Posterior cingulate gyrus (tissue), 11 donors: ENCODE results near the gene TUBG1.
A peak's percentile ranks its signal among the peaks of the same experiment; 100 is the strongest.
"Not testable (repeated sequence)": the region's sequence is repeated elsewhere in the genome, so short reads cannot be mapped to it uniquely, and the experiment has no call there.

Experiments
- DNase-seq, 10 donors: peaks; one replicate each; pipeline versions ENCODE4 v3.0.0 to v3.0.0-alpha.2; 2020 to 2021; ENCODE audit warnings: mixed read lengths in 3 of 10
- intact Hi-C: fragments of 100-400 bp; cut with DNase I; formaldehyde crosslinking; loops from one replicate; pipeline ENCODE4 v1.15.1; 2023

TUBG1 gene

DNA sequence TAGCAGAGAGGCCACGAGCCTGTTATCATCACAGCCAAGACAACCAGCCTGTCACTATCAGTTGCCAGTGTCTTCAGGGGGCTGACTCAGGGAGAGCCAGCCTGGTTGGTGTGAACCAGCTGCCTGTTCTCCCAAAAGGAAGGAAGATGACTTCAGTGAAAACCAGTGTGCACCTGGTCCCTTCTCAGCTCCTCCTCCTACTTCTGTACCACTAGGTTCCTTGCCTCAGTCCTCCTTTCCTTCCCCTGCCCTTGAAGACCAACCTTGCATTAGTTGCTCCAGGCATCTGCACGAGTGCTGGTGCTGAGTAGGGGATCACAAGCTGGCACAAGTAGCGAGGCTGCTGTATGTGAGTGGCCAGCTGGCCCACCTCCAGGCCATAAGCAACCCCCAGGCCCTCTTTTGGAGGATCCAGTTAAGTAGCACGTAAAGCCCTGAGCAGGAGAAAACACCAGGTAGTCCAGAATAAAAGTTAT, 8.5 kb downstream of the TUBG1 start:
- intact Hi-C loops = no loop called here

DNA sequence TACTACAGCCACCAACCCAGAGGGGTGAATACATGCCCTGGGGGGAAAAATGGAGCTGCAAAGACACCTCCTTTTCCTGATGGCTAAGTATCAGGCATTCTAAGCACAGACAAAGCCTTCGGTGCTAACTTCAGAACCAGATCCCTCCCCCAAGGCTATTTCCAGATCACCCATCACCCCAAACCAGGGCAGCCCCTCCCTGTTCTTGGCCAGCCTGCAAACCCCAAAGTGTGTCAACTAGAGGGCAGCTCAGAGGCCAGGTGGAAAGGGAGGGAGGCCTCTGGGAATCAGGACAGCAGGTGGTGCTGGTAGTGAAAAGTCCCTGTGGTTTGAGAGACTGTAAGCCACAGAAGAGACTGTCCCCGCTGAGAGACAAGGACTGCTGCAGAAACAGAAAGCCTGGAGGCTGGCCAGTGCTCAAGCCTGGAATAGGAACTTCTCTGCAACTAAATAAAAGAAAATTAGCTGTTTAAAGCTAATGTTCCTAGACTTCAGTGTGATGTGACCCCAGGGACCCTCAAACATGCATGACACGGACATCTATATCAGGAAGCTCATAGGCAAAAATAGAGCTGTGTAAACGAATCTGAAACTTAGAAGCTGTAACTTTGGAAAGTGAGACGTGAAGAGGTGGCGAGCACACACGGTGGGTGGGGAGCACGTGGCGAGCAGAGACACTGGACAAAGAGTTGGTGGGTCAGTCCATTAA, 9.1 kb downstream of the TUBG1 start:
- peak in 2 of 10 donors; percentile 27 to 71 for DNase-seq
- intact Hi-C loops = no loop called here

More for the DNA sequence above, 8.5 kb downstream of the TUBG1 start:
- DNase-seq = no peak

DNA sequence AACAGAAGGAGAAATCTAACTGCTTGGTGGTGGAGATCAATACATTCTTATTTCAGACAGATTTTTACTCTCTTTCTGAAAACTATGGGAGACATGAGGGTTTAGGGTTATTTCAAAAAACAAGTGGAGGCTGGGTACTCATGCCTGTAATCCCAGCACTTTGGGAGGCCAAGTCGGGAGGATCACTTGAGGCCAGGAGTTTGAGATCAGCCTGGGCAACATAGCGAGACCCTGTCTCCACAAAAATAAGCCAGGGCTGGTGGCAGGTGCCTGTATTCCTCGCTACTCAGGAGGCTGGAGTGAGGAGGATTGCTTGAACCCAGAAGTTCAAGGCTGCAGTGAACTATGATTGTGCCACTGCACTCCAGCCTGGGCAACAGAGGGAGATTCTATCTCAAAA, 12.5 kb downstream of the TUBG1 start:
- DNase-seq, intact Hi-C loops: not testable (repeated sequence)

DNA sequence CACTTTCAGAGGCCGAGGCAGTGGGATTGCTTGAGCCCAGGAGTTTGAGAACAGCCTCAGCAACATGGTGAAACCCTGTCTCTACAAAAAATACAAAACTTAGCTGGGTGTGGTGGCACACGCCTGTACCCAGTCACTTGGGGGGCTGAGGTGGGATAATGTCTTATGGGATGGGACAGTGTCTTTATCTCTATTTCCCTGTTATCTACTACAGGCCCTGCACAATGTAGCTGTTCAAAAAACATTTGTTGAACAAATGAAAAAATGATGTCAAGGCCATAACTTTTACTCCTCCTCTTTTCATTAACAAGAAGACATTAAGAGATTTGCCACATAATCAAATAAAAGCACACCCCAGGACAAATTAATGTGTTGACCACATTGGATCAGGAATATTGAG, 13.8 kb downstream of the TUBG1 start:
- intact Hi-C loops = no loop called here
- DNase-seq = no peak

DNA sequence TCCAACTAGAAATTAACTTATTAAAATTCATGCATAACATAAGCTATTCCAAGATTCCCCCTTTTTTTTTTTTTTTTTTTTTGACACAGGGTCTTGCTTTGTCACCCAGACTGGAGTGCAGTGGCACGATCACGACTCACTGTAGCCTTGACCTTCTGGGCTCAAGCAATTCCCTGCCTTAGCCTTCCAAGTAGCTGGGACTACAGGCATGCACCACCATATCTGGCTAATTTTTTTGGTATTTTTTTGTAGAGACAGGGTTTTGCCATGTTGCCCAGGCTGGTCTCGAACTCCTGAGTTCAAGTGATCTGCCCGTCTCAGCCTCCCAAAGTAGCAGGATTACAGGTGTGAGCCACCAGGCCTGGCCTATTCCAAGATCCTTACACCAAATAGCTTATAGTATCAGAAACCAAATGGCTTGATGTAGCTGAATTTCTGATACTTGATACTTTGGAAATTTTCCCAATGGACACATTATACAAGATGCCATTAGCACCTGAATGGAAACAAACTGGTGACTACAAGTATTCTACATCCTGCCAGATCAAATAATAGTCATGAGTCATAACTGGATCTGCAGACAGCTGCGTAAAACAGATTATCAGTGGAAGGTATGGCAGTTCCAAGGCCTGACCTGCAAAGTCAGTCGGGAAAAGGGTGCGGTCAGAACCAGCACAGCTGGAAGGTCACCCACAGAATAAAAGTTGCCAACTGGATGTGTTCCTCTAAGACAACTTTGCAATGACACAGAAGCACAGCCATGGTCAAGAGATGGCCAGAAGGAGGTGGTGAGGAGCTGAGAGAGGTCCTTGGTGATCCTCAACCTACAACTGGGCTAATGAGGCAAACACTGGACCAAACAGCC, 14.5 kb downstream of the TUBG1 start:
- intact Hi-C loops = no loop called here
- no peak for DNase-seq

DNA sequence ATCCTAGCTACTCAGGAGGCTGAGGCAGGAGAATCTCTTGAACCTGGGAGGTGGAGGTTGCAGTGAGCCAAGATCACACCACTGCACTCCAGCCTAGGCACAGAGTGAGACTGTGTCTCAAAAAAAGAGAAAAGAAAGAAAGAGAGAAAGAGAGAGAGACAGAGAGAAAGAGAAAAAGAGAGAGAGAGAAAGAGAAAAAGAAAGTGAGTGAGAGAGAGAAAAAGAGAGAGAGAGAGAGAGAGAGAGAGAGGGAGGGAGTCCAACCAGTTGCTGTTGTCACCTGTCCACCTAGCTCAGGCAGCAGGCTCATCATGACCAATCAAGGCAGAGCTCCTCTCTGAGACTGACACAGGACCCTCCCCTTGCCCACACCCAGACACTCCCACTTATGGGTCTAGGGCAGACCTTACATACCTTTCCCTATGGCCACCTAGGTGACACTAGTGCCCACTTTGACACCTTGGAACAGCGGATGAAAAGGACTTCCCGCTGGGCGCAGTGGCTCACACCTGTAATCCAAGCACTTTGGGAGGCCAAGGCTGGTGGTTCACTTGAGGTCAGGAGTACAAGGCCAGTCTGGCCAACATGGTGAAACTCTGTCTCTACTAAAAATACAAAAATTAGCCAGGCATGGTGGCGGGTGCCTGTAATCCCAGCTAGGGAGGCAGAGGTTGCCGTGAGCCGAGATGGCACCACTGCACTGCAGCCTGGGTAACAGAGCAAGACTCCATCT, 17.7 kb downstream of the TUBG1 start:
- intact Hi-C loops, DNase-seq: not testable (repeated sequence)

DNA sequence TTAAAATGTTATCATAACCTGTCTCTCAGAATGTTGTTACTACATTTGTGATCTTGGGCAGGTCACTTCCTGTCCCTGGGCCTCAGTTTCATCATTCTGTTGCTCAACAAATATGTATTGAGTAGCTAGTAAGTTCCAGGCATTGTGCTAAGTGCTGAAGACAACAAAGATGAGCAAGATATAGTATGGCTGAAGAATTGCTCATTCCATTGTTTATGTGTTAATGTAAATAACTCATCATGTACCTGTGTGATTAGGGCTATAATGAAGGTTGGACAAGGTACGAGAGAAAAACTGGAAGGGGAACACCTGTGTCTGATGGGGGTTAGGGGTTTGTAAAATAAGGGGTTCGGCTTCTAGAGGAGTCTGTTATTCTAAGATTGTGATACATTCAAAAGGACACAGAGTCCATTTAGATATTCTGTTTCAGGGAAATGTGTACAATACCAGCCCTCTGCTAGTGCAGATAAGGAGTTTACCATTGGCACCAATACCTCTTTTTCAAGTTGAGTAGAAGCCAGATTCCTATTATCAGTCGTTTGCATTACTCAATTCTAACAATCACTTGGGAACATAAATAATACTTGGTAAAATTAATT, 20.0 kb downstream of the TUBG1 start:
- no peak for DNase-seq
- intact Hi-C loops = no loop called here

DNA sequence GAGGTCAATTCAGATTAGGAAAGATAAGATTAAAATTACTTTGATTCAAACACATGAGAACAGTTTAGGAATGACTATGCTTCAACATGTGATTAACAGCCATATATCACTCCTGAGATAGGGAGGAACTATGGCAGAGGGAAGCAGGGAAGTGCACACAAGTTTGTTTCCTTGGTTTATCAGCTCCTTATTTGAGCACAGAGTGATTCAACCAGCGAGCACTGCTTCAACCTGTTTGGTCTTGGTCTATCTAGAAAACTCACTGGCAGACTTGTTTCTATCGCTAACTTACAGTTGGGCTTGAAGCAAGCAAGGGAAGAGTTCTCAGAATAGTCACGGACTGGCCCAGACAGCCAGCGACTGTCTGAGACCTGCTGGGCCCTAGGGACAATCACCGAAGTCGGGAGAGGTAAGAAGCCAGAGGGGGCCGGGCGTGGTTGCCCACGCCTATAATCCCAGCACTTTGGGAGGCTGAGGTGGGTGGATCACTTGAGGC, 23.5 kb downstream of the TUBG1 start:
- intact Hi-C loops = no loop called here
- DNase-seq = no peak

DNA sequence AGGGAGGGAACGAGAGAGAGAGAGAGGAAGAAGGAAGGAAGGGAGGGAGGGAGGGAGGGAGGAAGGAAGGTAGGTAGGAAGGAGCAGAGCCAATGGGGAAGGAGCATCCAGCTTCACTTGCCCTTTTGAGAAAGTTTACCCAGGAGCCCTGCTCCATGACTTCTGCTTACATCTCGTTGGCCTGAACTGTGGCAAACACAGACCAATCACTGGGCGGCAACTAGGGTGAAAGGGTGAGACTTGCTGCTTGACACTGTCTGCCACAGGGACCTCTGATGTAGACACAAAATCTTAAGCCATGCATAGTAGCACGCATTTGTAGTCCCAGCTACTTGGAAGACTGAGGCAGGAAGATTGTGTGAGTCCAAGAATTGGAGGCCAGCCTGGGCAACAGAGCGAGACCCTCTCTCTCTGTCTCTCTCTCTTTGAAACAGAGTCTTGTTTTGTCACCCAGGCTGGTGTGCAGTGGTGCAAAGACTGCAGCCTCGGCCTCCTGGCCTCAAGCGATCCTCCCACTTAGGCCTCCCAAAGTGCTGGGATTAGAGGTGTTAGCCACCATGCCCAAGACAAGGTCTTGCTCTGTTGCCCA, 30.1 kb downstream of the TUBG1 start:
- no peak for DNase-seq
- intact Hi-C loops = no loop called here

DNA sequence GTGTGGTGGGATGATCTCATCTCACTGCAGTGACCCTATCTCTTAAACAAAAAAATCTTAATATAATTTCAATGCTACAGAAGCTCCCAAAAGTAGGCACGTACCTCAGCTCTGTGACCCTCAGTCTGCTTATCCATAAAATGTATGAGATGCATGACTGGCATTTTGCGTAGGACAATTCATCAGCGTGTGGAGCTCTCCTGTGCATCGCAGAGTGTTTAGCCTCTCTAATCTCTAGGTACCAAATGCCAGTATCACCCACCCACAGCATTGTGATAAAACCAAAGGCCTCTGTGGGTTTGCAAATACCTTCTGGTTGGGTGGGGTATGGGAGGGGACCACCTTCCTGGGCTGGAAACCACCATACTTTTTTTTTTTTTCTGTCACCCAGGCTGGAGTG, 30.6 kb downstream of the TUBG1 start:
- no peak for DNase-seq
- intact Hi-C loops = no loop called here

DNA sequence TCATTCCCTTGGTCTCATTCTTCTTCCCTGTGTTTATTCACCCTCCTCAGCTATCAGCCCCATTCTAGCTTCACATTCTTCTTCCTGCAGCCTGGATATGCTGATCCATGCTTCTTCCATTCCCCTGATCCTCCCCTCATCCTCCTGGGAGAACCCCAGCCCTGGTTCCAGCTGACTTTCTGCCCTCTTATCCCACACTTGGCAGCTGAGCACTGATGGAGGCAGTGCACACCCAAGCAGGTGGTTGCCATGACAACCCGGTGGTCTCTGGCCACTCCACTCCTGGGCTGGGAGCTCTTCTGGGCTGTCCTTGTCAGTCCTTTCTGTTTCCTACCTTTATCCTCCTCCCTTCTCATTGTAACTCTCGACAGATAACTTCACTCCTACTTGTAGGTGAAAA, 32.9 kb downstream of the TUBG1 start:
- DNase-seq = no peak

DNA sequence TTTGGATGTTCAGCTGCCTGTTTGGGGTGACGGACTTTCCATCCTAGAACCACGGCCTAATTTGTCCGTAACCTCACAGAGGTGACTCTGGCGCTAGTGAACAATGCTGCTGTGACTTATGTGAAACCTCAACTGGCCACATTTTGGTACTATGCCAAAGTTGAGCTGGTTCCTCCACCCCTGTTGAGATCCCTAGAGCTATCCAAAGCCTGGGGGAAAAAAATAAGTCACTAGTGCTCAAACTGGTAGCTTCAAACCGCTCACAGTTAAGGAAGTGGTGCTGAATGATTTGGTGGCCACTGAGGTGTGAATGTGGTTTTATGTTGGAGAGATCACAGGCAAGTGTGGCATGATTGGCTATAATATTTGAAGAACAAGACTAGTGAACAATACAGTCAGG, 38.3 kb downstream of the TUBG1 start:
- DNase-seq = no peak
- intact Hi-C loops = no loop called here

More for the DNA sequence above, 32.9 kb downstream of the TUBG1 start:
- intact Hi-C loops = no loop called here

DNA sequence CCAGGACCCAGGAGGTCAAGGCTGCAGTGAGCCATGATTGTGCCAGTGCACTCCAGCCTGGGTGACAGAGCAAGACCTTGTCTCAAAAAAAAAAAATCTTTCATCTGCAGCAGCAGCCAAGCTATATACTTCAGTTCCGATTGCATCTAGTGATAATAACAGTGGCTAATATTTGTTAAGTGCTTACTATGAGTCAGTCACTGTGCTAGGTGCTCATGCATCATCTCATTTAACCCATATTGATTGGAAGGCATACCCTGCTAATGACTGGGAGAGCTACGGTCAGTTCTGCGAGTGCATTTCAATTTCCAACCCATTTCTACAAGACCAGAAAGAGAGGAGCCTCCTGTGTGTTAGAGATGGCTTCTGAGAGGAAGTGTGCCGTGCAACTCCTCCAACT, 41.9 kb downstream of the TUBG1 start:
- no peak for DNase-seq
- intact Hi-C loops = no loop called here

DNA sequence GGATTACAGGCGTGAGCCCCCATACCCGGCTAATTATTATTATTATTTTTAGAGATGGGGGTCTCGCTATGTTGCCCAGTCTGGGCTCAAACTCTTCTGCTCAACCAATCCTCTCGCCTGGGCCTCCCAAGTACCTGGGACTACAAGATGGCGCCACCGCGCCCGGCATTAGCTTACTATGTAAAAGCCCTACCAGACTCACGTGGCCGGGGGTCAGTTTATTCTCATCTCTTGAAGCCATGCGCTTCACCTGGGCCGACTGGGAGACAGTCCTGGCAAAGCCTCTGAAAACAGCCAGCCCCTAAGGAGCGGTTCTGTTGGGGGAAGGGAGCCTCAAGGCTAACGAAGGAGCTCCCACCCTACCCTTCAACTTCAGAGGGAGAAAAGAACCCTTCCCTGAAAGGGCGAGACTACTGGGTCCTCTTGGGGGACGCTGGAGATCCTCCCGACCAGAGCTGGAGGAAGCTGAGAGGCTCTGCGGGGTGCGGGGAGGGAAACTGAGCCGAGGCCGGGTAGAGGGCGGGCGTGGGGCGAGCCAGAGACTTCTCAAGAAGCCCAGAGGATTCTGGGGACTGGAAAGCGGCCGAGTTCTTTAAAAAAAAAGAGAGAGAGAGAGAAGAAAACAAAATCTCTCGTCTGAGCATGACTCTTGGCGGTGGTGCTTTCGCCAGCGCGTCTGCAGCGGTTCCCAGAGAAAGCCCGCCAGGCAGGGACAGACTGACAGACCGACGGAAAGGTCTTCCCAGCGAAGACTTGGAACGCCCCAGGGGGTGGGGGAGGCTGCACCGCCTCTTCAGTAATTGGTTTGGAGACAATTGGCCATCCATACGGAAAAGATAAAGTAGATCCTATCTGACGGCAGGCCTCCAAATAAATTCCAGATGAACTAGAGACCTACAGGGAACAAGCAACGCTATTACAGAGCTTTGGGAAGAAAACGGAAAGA, 44.0 kb downstream of the TUBG1 start:
- peak in 6 of 10 donors; percentile 30 to 90 (median 42) for DNase-seq
- intact Hi-C loops = no loop called here

DNA sequence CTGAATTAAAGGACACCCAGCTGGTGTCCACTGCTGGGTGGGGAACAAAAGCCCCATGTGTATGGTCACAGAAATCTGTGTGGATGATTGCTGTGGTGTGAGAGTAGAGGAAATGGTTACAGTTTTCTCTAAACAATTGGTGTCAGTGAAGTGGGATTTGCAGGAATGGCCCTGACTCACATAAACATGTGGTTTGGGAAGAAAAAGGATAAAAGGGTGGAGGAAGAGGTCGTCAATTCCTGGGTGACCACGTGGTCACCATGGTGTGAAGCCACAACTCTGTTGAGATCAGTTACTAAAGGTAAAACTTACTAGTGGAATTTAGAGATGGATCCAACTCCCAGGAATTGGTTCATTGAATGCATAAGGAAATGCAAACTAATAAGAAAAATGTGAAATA, 46.0 kb downstream of the TUBG1 start:
- DNase-seq = peak in 1 of 10 donors; percentile 5
- intact Hi-C loops = no loop called here

DNA sequence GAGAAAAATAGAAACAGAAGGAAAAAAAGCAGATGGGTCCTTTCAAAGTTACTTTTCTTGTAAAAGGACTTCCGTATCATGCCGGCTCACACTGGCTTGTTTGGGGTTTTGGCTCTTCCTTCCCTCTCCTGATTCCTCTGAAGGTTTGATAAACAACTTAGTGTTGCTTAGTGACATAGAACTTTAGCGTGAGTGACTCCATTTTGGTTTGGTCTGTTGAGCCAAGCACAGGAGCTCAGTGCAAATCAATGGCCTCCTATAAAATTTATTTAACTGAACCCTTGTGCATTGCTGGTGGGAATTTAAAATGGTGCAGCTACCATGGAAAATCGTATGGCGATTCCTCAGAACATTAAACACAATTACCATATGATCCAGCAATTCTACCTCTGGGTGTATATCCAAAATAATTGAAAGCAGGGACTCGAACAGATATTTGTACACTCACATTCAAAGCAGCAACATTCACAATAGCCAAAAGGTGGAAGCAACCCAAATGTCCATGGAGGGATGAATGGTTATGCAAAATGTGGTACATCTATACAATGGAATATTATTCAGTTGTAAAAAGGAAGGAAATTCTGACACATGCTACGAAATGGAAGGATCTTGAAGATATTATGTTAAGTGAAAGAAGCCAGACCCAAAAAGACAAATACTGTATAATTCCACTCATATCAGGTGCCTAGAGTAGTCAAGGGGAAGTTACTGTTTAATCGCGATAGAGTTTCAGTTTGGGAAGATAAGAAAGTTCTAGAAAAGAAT, 48.5 kb downstream of the TUBG1 start:
- DNase-seq = peak in 1 of 10 donors; percentile 1
- intact Hi-C loops = no loop called here

DNA sequence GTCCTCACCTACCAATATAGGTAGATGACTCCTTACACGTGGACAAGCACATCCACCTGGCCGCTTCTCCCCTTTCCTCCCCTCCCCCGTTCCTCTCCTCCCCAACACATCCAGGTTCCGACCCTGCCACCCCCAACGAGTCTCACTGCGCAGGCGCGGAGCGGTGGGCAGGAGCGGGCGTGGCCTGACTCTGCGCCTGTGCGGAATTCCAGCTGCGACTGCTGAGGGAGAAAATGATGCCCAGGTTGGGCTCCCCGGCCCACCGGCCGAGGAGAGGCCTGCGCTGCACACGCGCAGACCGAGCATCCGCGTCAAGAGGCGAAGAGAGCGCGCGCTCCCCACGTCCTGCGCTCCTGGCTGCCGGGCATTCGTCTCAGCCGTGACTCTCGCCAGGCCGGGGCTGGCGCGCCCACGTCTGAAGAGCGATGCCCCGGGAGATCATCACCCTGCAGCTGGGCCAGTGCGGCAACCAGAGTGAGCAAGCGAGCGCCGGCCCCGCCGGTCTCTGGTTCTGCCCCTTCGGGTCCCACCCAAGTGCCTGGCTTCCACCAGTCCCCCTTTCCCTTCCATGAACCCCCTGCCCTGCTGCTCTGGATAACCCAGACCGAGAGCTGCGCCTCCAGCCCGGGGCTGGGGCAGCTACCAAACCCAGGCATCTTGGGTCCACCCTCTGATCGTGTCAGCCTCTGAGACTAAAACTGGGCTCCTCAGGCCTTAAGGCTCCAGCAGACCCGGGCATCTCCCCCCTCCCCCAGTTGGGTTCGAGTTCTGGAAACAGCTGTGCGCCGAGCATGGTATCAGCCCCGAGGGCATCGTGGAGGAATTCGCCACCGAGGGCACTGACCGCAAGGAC, 49.8 kb downstream of the TUBG1 start, which contains the start of gene TUBG2:
TSS of gene TUBG2 (plus strand) at position 206 of the 853 bp plus-strand sequence. CDS start at position 426, 220 bp downstream.
- intact Hi-C loops = no loop called here
- peak; percentile 83 to 98 (median 90) for DNase-seq
